Measurements from ENCODE around the gene ARHGAP29.

- TF ChIP-seq SMC3 (IDR thresholded peaks at IDR 0.05) (peak; percentile 21; the same call in 2 of the 3 replicates), CTCF (IDR thresholded peaks at IDR 0.05) (0 out of 3 replicates have a peak, but pooled peaks have one; percentile 5), POLR2A (IDR thresholded peaks at IDR 0.05; ENCODE audit: low read length) (no peak), NFE2L2 (conservative IDR thresholded peaks at IDR 0.05; ENCODE audit: low read length) (no peak), MAFK (IDR thresholded peaks at IDR 0.05; ENCODE audit: partially characterized antibody) (no peak)
Measured at GRCh38 chr1:94247138-94248094, 10.0 kb upstream of the ARHGAP29 start.
